IPS-NIHi7 (cell line): ENCODE results near the gene SERF2.
A peak's percentile ranks its signal among the peaks of the same experiment; 100 is the strongest.
"Not testable (repeated sequence)": the region's sequence is repeated elsewhere in the genome, so short reads cannot be mapped to it uniquely, and the experiment has no call there.

Experiments
- DNase-seq: peaks from one replicate; pipeline ENCODE4 v3.0.0; 2012; ENCODE audit warnings: mixed read lengths; ENCODE audit errors: extremely low spot score

SERF2 gene

GRCh38 chr15:43793647-43794046, 1.5 kb downstream of the SERF2 start:
- no peak for DNase-seq

GRCh38 chr15:43794269-43795037, 2.3 kb downstream of the SERF2 start:
- no peak for DNase-seq

GRCh38 chr15:43795197-43795596, 3.1 kb downstream of the SERF2 start:
- DNase-seq: no peak

GRCh38 chr15:43795997-43796396, 3.9 kb downstream of the SERF2 start:
- no peak for DNase-seq

GRCh38 chr15:43796566-43796965, 4.4 kb downstream of the SERF2 start:
- no peak for DNase-seq

- no peak for DNase-seq
Measured at GRCh38 chr15:43799209-43799944, 7.3 kb downstream of the SERF2 start.

GRCh38 chr15:43799945-43800285, 7.8 kb downstream of the SERF2 start, which contains the start of gene SERINC4:
TSS of gene SERINC4 (minus strand) at chr15:43800220. CDS start at chr15:43799986, 234 bp downstream.
- no peak for DNase-seq

- peak; percentile 87 for DNase-seq
Measured at GRCh38 chr15:43800286-43801141, 8.4 kb downstream of the SERF2 start, which contains the start of gene HYPK. TSS of gene HYPK (plus strand) at chr15:43800599. CDS start at chr15:43800623, 24 bp downstream.

- not testable (repeated sequence) for DNase-seq
Measured at GRCh38 chr15:43802676-43803075, 10.6 kb downstream of the SERF2 start.

- DNase-seq: no peak
Measured at GRCh38 chr15:43808435-43808950, 16.4 kb downstream of the SERF2 start.

GRCh38 chr15:43808960-43809678, 17.0 kb downstream of the SERF2 start:
- DNase-seq: no peak

GRCh38 chr15:43815064-43815463, 22.9 kb downstream of the SERF2 start:
- DNase-seq: not testable (repeated sequence)

GRCh38 chr15:43821505-43821904, 29.4 kb downstream of the SERF2 start:
- no peak for DNase-seq

- peak; percentile 96 for DNase-seq
Measured at GRCh38 chr15:43824302-43825246, 32.5 kb downstream of the SERF2 start, which contains the start of gene MFAP1. TSS of gene MFAP1 (minus strand) at chr15:43824690. CDS start at chr15:43824569, 121 bp downstream.

- not testable (repeated sequence) for DNase-seq
Measured at GRCh38 chr15:43825305-43825704, 33.2 kb downstream of the SERF2 start.

- DNase-seq: no peak
Measured at GRCh38 chr15:43826029-43826507, 33.9 kb downstream of the SERF2 start.

GRCh38 chr15:43826508-43827341, 34.6 kb downstream of the SERF2 start, which contains the start of gene WDR76:
TSS of gene WDR76 (plus strand) at chr15:43827002. CDS start at chr15:43827033, 31 bp downstream.
- DNase-seq: peak; percentile 91

GRCh38 chr15:43828061-43828657, 36.0 kb downstream of the SERF2 start:
- no peak for DNase-seq
